ENCODE measurements around the gene SLC33A1.

SLC33A1 gene

DNA sequence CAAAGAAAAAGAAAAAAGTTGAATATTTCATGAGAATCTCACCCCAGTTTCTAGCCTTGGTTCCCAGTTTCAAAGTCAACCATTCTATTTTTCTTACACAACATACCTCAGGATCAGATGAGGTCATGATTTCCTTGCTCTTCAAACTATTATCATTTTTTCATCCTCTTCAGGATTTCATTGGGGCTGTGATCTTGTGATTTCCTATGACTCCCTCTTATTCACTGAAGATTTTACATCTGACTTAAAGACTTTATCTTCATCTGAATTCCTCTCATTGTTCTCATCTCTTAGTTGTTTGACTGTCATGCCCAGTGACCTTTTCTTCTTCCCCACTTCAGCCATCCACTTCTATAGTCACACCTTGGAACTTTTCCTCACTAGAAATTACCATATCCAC is 45.0 kb downstream of the SLC33A1 start:
- no peak for TF ChIP-seq CTCF (IDR thresholded peaks at IDR 0.05)

GRCh38 chr3:155807823-155808222 is 46.4 kb downstream of the SLC33A1 start:
- TF ChIP-seq CTCF (IDR thresholded peaks at IDR 0.05): no peak

DNA sequence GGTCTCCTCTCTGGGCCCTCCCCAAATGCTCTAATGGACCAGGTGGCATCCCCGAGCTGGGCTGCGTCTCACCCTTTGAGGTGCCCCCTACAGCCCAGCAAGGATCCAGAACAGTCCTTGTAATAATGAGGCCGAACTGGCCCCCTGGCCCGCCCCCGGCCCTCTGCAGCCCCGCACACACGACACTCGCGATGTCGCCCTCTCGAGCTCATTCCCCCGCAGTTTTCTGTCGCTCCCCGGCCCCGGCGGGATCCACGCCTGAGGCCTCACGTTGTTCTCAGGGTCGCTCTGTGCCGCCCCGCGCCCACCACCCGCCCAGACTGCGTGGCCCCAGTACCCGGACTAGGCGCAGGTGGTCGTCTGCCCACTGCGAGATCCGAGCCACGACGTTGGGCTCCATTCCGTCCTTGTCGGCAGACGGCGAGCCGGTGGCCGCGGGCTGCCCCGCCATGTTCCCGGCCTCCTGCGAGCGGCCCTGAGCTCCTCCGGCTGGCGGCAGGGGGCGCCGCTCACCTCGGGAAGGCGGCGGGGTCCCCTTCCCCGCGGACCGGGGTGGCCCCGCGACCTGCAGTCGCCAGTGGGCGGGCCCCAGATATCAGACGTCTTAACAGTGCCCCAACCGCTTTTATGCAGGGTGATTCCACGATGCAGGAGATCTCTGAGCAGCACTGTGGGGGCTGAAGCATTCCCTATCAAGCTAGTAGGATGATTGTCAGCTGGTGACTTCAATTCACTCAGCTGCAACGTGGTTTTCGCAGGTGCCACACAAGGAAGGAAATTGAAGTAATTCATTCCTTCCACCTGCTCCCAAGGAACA is 48.2 kb downstream of the SLC33A1 start, which contains the start of gene C3orf33:
Gene C3orf33, minus strand, starts transcription at position 477 of the 817 bp plus-strand sequence. Its CDS starts 26 bp downstream, at position 451.
- TF ChIP-seq CTCF (IDR thresholded peaks at IDR 0.05): peak; percentile 96

GRCh38 chr3:155805204-155805801 is 48.9 kb downstream of the SLC33A1 start:
- TF ChIP-seq CTCF (IDR thresholded peaks at IDR 0.05): no peak

DNA sequence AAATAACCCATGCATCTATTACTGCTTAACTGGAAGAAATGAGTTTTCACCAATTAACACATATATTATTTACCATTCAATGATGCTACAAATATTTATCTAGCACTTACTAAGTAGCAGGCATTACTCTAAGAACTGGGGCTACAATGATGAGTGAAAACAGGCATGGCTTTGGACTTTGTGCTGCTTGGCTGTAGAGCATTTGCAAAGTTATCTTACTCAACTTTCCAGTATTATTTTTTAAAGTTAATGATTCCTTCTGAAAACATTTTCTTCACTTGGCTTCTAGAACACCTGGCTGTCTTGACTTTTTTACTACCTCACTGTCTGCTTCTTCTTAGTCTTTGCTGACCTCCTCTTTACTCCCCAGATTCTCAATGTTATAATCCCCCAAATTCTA is 49.9 kb downstream of the SLC33A1 start:
- TF ChIP-seq CTCF (IDR thresholded peaks at IDR 0.05): no peak

DNA sequence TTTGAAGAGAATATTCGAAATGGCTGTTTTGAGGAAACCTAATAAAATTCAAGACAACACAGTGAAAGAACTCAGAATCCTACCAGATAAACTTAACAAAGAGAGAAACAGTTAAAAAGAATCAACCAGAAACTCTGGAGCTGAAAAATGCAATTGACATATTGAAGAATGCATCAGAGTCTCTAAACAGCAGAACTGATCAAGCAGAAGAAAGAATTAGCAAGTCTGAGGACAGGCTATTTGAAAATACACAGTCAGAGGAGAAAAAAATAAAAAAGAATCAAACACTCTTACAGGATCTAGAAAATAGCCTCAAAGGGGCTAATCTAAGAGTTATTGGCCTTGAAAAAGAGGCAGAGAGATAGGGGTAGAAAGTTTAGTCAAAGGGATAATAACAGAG is 61.7 kb downstream of the SLC33A1 start:
- TF ChIP-seq CTCF (IDR thresholded peaks at IDR 0.05): no peak

GRCh38 chr3:155791190-155791589 is 63.0 kb downstream of the SLC33A1 start:
- no peak for TF ChIP-seq CTCF (IDR thresholded peaks at IDR 0.05)
